Measurements from ENCODE around the gene RUNX2. TPM values are rescaled to one million over a fixed set of nuclear protein-coding genes. Genes with fewer than 3 reads are reported as not detected.
"Not testable (repeated sequence)": the region's sequence is repeated elsewhere in the genome, so short reads cannot be mapped to it uniquely, and the experiment has no call there.

Gene RUNX2
- polyA plus RNA-seq, 1 donor: 2.5 TPM

DNA sequence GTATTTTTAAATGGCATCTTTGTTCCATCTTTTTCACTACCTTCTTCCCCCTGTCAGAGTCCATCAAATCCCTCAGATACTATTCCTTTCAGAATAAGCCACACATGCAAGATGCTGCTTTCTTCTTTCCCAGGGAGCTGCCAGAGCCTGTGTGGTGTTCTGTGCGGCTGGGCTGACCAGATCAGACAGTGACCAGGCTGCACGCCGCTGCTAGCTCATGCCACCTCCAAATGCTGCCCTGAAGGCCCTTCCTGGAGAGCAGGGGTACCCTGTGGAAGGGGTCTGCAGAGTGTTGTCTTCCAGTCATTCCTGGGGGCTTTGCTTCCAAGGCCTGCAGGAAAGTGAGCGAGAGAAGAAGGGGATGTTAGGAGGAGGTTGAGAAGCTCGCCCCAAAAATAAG, 228.7 kb downstream of the RUNX2 start:
- DNase-seq: no peak

- DNase-seq: no peak
These were observed 229.3 kb downstream of the RUNX2 start for GRCh38 chr6:45557454-45557853.

DNA sequence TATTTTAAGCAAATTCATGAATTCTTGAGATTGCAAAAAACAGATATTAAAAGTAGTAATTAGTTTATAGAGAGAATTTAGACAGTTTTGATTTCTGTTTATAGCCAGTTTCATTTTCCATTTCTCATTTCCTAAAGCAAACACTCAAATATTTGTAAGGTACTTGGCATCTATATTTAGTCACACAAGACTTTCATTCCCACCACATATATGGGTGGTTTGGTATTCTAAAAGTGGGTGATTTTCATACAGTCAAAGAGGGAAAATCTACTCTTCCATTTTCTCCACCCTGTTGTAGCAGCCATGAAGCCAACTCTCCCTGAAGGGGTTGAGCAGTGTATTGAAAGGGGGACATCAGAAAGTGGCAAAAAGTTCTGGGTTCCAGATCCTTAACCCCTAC, 230.7 kb downstream of the RUNX2 start:
- no peak for DNase-seq

- not testable (repeated sequence) for DNase-seq
These were observed 232.2 kb downstream of the RUNX2 start for GRCh38 chr6:45560321-45560820.

- no peak for DNase-seq
These were observed 234.0 kb downstream of the RUNX2 start for GRCh38 chr6:45562171-45562570.

DNA sequence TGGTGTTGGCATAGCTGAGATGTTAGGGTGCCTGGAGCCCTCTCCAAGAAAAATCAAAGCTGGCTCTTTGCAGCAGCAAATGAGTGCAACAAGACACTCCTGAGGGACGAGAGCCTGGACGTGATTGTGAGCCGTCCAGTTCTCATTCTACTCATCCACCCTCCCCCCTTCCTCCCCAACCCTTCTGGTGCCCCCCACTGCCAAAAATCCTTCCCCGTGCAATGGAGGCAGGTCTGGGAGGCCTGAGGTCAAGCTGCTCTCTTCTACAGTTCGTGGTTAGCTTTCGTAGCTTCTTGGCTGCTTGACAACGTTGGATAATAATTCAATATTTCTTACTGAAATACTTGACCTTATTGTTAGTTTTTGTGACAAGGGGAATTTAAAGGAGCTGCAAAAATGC, 234.9 kb downstream of the RUNX2 start:
- no peak for DNase-seq

- no peak for DNase-seq
These were observed 235.7 kb downstream of the RUNX2 start for GRCh38 chr6:45563844-45564243.

- no peak for DNase-seq
These were observed 238.8 kb downstream of the RUNX2 start for GRCh38 chr6:45566882-45567281.

GRCh38 chr6:45567879-45568278, 239.7 kb downstream of the RUNX2 start:
- DNase-seq: no peak

GRCh38 chr6:45568626-45569025, 240.5 kb downstream of the RUNX2 start:
- no peak for DNase-seq

- no peak for DNase-seq
These were observed 241.2 kb downstream of the RUNX2 start for GRCh38 chr6:45569210-45569945.

GRCh38 chr6:45571159-45571558, 243.0 kb downstream of the RUNX2 start:
- DNase-seq: no peak

DNA sequence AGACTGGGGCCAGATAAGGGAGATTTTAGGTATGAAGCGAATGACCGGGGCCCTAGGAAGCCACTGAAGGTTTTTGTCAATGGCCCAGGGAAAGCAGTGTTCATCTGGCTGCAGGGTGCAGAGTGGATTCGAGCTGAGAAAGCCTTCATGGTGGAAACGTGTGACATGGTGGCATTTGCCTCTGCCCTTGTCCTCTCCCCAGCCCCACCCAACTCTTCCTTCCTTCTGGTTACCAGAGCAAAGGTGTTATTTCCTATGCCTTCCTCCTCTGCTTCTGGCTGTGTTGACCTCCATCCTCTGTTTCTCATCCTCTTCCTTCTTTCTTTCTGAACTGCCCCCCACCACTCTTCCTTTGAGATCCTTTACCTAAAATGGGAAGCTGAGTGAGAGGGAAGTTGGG, 244.7 kb downstream of the RUNX2 start:
- no peak for DNase-seq

DNA sequence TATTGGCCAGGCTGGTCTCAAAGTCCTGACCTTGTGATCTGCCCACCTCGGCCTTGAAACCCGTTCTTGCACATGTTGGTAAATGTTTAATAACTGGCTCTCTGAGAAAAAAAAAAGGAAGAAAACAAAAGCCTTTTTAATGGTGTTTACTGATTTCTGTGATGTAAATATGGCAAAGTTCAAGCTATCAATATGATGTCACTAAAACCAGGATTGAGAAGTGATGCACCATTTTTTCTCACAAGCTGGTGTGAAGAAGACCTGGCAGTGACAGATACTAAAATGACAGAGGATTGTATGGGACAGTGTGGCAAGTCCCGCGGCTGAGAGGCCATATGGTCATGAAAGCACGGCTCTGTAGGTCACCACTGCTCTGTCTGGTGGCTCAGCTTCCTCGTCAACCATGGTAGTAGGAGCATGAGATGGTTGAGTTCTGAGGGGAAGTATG, 245.9 kb downstream of the RUNX2 start:
- DNase-seq: no peak

DNA sequence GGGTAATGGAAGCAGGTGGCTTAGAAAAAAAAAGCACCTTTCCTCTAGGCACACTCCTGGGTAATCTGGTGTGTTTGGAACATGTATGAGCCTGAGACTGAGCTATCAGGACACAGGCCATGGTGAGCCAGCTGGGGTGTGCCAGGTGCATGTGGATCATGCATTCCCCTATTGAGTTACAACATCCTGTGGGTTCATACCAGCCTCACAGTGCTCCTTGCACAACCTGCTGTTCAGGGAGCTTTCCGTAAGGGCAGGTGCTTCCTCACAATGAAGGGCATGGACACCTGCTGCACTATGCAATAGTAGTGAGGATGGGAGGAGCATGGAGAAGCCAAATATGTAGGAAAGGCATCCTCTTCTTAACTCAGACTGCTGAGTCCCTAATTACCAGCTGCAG, 246.8 kb downstream of the RUNX2 start:
- DNase-seq: no peak

- DNase-seq: no peak
These were observed 248.8 kb downstream of the RUNX2 start for GRCh38 chr6:45576648-45577624.

GRCh38 chr6:45577836-45578504, 249.8 kb downstream of the RUNX2 start:
- DNase-seq: no peak

DNA sequence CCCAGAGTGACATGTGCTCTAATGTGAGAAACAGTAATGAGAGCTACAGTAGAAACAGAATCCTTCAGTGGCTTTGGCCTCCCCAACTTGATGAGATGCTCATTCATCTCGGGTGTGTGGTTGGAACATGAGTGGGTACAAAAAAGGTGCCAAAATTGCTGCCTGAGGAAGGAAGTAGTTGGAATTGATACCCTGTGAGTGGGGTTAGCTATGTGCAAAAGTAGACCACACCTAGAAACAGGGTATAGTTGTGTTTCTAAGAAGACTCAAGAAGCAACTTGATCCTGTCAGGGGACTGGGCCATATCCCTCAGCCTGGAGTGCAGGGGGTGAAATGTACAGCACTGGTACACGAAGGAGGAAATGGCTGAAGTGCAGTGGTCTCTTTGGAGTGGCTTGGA, 256.0 kb downstream of the RUNX2 start:
- no peak for DNase-seq

DNA sequence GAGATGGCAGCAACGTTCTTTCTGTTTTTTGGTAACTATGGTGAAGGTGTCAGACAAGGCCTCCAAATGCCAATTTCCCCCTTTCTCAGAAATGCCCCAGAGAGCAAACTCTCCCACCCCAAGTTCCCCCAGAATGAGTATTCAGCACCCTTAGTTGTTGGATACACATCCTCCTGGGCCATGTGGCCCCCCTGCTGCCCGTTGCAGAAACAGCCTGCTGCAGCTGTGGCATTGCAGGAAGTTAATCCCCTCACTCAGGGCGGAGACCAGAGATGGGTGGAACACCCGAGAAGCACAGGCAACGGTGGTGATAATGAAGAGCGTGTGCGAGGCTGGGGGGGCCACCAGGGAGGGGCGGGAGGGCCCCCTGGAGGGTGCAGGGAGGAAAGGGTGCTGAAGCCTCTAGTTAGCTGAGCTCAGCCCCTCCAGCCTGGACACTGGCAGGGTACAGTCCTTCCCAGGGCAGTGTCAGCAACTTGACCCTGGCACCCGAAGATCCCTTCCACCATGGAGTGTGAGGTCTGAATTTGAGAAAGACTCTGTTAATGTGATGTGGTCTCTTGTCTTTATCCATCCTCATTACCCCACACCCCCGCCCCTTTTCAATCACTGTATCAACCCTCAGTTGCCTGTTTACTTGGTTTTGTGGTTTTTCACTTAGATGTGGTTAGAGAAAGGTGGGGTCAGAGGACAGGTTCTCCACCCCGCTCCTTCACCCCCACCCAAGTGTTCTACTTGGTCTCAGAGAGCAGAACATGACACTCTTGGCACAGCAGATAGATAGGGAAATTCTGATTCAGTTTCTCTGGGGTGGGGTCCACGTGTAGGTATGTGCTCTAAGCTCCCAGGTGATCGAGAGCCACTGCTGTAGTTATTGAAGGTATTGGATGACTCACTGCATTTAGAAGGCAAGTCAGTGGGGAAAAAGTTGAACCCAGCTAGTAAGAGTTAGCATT, 258.4 kb downstream of the RUNX2 start:
- no peak for DNase-seq

- DNase-seq: no peak
These were observed 259.3 kb downstream of the RUNX2 start for GRCh38 chr6:45587229-45588060.
